GM23338 (cell line): Measurements from ENCODE around the gene YPEL4. TPM values are rescaled to one million over a fixed set of nuclear protein-coding genes. Genes with fewer than 3 reads are reported as not detected.

ENCODE experiments used
- ATAC-seq: fragments of 200-7000 bp; cut with Tn5 transposase; 3 replicates; pipeline ENCODE4 v1.9.1; 2020
- DNase-seq: peaks from one replicate; pipeline ENCODE4 v3.0.0-alpha.2; 2015; ENCODE audit warnings: low spot score
- H2AFZ ChIP-seq: fragments of 200-600 bp; sonication (generic); 2 replicates; pipeline ENCODE4 v1.8.0; 2016; ENCODE audit warnings: antibody characterized with exemption, mild to moderate bottlenecking, moderate library complexity
- H3F3A ChIP-seq: fragments of 200-600 bp; sonication (generic); replicated peaks from 2 replicates; pipeline ENCODE4 v1.8.0; 2017; ENCODE audit warnings: antibody characterized with exemption, mixed run types, low read depth
- H3K27ac ChIP-seq: fragments of 200-600 bp; sonication (generic); 2 replicates; pipeline ENCODE4 v1.6.1; 2016; ENCODE audit warnings: low read depth
- H3K27me3 ChIP-seq: fragments of 200-600 bp; sonication (generic); 2 replicates; pipeline ENCODE4 v1.8.0; 2016; ENCODE audit warnings: mild to moderate bottlenecking, mixed run types, moderate library complexity; ENCODE audit not compliant: insufficient read depth
- H3K36me3 ChIP-seq: fragments of 200-600 bp; sonication (generic); 2 replicates; pipeline ENCODE4 v1.8.0; 2016; ENCODE audit warnings: mild to moderate bottlenecking; ENCODE audit not compliant: insufficient read depth
- H3K4me1 ChIP-seq: fragments of 200-600 bp; sonication (generic); 2 replicates; pipeline ENCODE4 v1.8.0; 2016; ENCODE audit warnings: mild to moderate bottlenecking, moderate library complexity; ENCODE audit not compliant: insufficient read depth
- H3K4me2 ChIP-seq: fragments of 200-600 bp; sonication (generic); 2 replicates; pipeline ENCODE4 v1.7.1; 2017; ENCODE audit warnings: mixed run types
- H3K4me3 ChIP-seq: fragments of 200-600 bp; sonication (generic); 2 replicates; pipeline ENCODE4 v1.6.1; 2016; ENCODE audit warnings: mixed run types
- H3K79me2 ChIP-seq: fragments of 200-600 bp; sonication (generic); replicated peaks from 2 replicates; pipeline ENCODE4 v1.8.0; 2017; ENCODE audit warnings: mild to moderate bottlenecking; ENCODE audit not compliant: insufficient read depth
- H3K9me2 ChIP-seq: fragments of 200-600 bp; sonication (generic); 2 replicates; pipeline ENCODE4 v1.8.0; 2017; ENCODE audit not compliant: insufficient read depth
- H4K20me1 ChIP-seq: fragments of 200-600 bp; sonication (generic); replicated peaks from 2 replicates; pipeline ENCODE4 v1.8.0; 2017; ENCODE audit warnings: mild to moderate bottlenecking; ENCODE audit not compliant: insufficient read depth
- H3K27ac Mint-ChIP-seq: 2 replicates; pipeline ENCODE4 v1.8.0; 2020; ENCODE audit warnings: inconsistent platforms, mild to moderate bottlenecking, moderate library complexity, mixed read lengths
- H3K27me3 Mint-ChIP-seq: 3 replicates; pipeline ENCODE4 v1.8.0; 2022; ENCODE audit warnings: low read depth, mild to moderate bottlenecking, moderate library complexity, mixed read lengths, inconsistent platforms; ENCODE audit not compliant: insufficient read depth, poor library complexity
- H3K36me3 Mint-ChIP-seq: 3 replicates; pipeline ENCODE4 v1.8.0; 2021; ENCODE audit warnings: low read depth, mild to moderate bottlenecking, inconsistent platforms, moderate library complexity, mixed read lengths
- H3K4me1 Mint-ChIP-seq: 3 replicates; pipeline ENCODE4 v1.8.0; 2020; ENCODE audit warnings: mild to moderate bottlenecking, inconsistent platforms, mixed read lengths
- H3K4me3 Mint-ChIP-seq: 3 replicates; pipeline ENCODE4 v1.8.0; 2021; ENCODE audit warnings: moderate library complexity, mild to moderate bottlenecking, inconsistent platforms, mixed read lengths
- H3K9me3 Mint-ChIP-seq: 3 replicates; pipeline ENCODE4 v1.8.0; 2020; ENCODE audit warnings: moderate library complexity, mild to moderate bottlenecking, inconsistent platforms, mixed read lengths
- CREB1 ChIP-seq: fragments of 250-450 bp; sonication (Bioruptor Pico); IDR thresholded peaks from 2 replicates; pipeline ENCODE4 v1.5.0; 2020; ENCODE audit warnings: low read depth, mild to moderate bottlenecking, moderate library complexity
- CTCF ChIP-seq, 2 experiments: fragments of 200-600 bp in 1 of 2; sonication (generic) in 1 of 2; conservative IDR thresholded peaks; 2 replicates each; pipeline versions ENCODE4 v1.5.1 to v1.6.1; 2016 to 2017; ENCODE audit warnings: antibody characterized with exemption in 2 of 2, low read depth in 2 of 2, mild to moderate bottlenecking in 2 of 2, moderate library complexity in 1 of 2
- EZH2 ChIP-seq: fragments of 200-600 bp; sonication (generic); IDR thresholded peaks from one replicate; pipeline ENCODE4 v1.8.0; 2017; ENCODE audit warnings: antibody characterized with exemption, mild to moderate bottlenecking, low read depth; ENCODE audit not compliant: unreplicated experiment
- EZH2phosphoT487 ChIP-seq: fragments of 200-600 bp; sonication (generic); IDR thresholded peaks from one replicate; pipeline ENCODE4 v1.8.1; 2018; ENCODE audit warnings: antibody characterized with exemption; ENCODE audit not compliant: unreplicated experiment
- JUNB ChIP-seq: IDR thresholded peaks from one replicate; pipeline ENCODE4 v1.6.1; 2016; ENCODE audit warnings: antibody characterized with exemption; ENCODE audit not compliant: unreplicated experiment
- POLR2AphosphoS5 ChIP-seq: IDR thresholded peaks from 2 replicates; pipeline ENCODE4 v1.6.1; 2016; ENCODE audit warnings: antibody characterized with exemption, low read depth
- REST ChIP-seq: IDR thresholded peaks from one replicate; pipeline ENCODE4 v1.6.1; 2018; ENCODE audit warnings: antibody characterized with exemption; ENCODE audit not compliant: unreplicated experiment
- STAT1 ChIP-seq: IDR thresholded peaks from one replicate; pipeline ENCODE4 v1.6.1; 2016; ENCODE audit warnings: antibody characterized with exemption; ENCODE audit not compliant: unreplicated experiment
- ZNF114 ChIP-seq: fragments of 250-450 bp; sonication (Bioruptor Pico); IDR thresholded peaks from 2 replicates; pipeline ENCODE4 v1.5.0; 2020; ENCODE audit warnings: mild to moderate bottlenecking, moderate library complexity
- ZNF462 ChIP-seq: fragments of 250-450 bp; sonication (Bioruptor Pico); IDR thresholded peaks from 2 replicates; pipeline ENCODE4 v1.5.0; 2020; ENCODE audit warnings: mild to moderate bottlenecking, moderate library complexity
- polyA plus RNA-seq: library from polyadenylated mRNA; unstranded; fragments of >200 nt; fragmentation: Nextera tagmentation; extraction: Ambion mirVana; gene quantifications from 2 replicates; pipeline ENCODE4 v1.2.1, GENCODE V29; 2016
- total RNA-seq: library from RNA; depleted of rRNA; stranded (reverse); fragments of >200 nt; shearing (Covaris generic); gene quantifications from 2 replicates; pipeline ENCODE4 v1.2.3, GENCODE V29; 2014
- TF ChIP-seq, protein P1 (sequence below): IDR thresholded peaks from 2 replicates; pipeline ENCODE4 v1.6.1; 2016; ENCODE audit warnings: antibody characterized with exemption

YPEL4 gene
- total and polyA plus RNA-seq, 2 experiments from 2014 or later, result 1.1 TPM; not detected in 1

DNA sequence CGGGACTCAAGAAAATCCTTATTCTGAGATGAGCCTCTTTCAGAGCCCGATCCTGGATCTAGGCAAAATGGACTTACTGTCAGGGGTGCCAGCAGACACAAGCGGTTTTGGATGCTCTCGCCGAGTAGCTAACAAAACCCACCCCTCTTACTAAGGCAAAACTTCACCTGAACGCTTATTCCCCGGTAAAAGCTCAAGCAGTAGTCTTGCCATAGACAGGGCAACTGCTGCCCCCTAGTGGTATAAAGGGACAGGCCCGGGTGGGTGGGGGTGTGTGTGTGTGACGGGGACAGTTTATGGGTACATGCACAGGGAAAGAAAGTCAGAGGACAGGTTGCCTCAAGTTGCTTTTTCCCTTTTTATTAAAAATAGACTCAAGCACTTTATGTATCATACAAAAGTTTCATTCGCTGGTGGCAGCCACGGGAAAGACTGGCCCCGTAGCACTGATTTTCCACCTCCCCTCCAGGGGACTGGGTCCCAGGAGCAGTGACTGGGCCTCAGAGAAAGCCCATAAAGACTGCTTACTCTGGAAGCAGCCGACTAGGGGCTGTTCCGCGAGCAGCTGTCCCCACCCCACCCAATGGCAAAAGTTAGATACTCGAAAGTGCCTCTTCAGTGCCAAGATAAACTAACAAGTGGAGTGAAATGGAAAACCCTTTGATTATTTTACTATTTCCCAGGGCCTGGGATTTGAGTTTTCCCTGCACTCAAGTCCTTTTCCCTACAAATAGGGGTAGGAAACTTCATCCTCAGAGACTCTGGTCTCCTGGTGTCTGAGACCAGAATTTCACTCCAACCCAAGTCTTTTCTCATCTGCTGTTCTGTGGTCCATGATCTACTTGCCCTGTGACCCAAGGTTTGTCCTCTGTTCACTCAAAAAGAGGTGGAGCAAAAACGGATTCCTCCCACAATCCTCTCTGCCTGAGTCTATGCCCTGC lies 4.7 kb downstream of the YPEL4 start:
- Mint-ChIP-seq H3K4me1 (peaks cover 95% of the 10 kb centered on the region), H3K36me3 (peaks cover 39% of the 10 kb centered on the region), H3K27me3 (peaks cover 53% of the 10 kb centered on the region), H3K4me3 (peak overlapping the region; percentile 73; the same call in 2 of the 3 replicates), H3K9me3 (peaks cover 11% of the 10 kb centered on the region), H3K27ac (peak overlapping the region; percentile 41)
- Histone ChIP-seq H3K36me3 (peaks cover 18% of the 10 kb centered on the region; the same call in 1 of the 2 replicates), H3K9me2 (no peaks in the 10 kb centered on the region), H3K4me2 (peak overlapping the region; percentile 98), H3K27ac (peak overlapping the region; percentile 93), H3K27me3 (no peaks in the 10 kb centered on the region; the same call in 1 of the 2 replicates), H3F3A (peaks cover 79% of the 10 kb centered on the region), H4K20me1 (peaks cover 49% of the 10 kb centered on the region), H3K4me1 (peaks cover 82% of the 10 kb centered on the region), H3K4me3 (peak overlapping the region; percentile 73), H2AFZ (no peak overlapping the region), H3K79me2 (peaks cover 32% of the 10 kb centered on the region)
- ATAC-seq (peak; percentile 30), DNase-seq (peak; percentile 97)
- TF ChIP-seq REST (no peak), CREB1 (0 out of 2 replicates have a peak, but pooled peaks have one; percentile 14), EZH2 (no peak), CTCF (conservative IDR thresholded peaks at IDR 0.05; ENCODE audit: low read depth in 2 of 2) (peak; percentile 92 to 93), POLR2AphosphoS5 (peak; percentile 82), JUNB (no peak), ZNF462 (CRISPR knock-in tag) (no peak), EZH2phosphoT487 (no peak), ZNF114 (no peak), STAT1 (no peak)
- TF ChIP-seq, protein P1, sequence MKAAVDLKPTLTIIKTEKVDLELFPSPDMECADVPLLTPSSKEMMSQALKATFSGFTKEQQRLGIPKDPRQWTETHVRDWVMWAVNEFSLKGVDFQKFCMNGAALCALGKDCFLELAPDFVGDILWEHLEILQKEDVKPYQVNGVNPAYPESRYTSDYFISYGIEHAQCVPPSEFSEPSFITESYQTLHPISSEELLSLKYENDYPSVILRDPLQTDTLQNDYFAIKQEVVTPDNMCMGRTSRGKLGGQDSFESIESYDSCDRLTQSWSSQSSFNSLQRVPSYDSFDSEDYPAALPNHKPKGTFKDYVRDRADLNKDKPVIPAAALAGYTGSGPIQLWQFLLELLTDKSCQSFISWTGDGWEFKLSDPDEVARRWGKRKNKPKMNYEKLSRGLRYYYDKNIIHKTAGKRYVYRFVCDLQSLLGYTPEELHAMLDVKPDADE, result no peak; the same call in 1 of the 2 replicates
